ENCODE results near the gene TP53BP2.

- TF ChIP-seq, protein P1, sequence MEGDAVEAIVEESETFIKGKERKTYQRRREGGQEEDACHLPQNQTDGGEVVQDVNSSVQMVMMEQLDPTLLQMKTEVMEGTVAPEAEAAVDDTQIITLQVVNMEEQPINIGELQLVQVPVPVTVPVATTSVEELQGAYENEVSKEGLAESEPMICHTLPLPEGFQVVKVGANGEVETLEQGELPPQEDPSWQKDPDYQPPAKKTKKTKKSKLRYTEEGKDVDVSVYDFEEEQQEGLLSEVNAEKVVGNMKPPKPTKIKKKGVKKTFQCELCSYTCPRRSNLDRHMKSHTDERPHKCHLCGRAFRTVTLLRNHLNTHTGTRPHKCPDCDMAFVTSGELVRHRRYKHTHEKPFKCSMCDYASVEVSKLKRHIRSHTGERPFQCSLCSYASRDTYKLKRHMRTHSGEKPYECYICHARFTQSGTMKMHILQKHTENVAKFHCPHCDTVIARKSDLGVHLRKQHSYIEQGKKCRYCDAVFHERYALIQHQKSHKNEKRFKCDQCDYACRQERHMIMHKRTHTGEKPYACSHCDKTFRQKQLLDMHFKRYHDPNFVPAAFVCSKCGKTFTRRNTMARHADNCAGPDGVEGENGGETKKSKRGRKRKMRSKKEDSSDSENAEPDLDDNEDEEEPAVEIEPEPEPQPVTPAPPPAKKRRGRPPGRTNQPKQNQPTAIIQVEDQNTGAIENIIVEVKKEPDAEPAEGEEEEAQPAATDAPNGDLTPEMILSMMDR (IDR thresholded peaks at IDR 0.05; ENCODE audit: poor library complexity), result no peak
- TF ChIP-seq EZH2phosphoT487 (IDR thresholded peaks at IDR 0.05; ENCODE audit: low read depth, severe bottlenecking, unreplicated experiment), result no peak
Observed at GRCh38 chr1:223819730-223820514, 25.8 kb downstream of the TP53BP2 start.
